ENCODE data around the gene B4GALT1. TPM values are rescaled to one million over a fixed set of nuclear protein-coding genes. Genes with fewer than 3 reads are reported as not detected.

Gene B4GALT1
- total and polyA plus RNA-seq, 2 donors (not counting 1 experiment from before 2014, with no cell fraction given) = 24.1 to 64.8 TPM

DNA sequence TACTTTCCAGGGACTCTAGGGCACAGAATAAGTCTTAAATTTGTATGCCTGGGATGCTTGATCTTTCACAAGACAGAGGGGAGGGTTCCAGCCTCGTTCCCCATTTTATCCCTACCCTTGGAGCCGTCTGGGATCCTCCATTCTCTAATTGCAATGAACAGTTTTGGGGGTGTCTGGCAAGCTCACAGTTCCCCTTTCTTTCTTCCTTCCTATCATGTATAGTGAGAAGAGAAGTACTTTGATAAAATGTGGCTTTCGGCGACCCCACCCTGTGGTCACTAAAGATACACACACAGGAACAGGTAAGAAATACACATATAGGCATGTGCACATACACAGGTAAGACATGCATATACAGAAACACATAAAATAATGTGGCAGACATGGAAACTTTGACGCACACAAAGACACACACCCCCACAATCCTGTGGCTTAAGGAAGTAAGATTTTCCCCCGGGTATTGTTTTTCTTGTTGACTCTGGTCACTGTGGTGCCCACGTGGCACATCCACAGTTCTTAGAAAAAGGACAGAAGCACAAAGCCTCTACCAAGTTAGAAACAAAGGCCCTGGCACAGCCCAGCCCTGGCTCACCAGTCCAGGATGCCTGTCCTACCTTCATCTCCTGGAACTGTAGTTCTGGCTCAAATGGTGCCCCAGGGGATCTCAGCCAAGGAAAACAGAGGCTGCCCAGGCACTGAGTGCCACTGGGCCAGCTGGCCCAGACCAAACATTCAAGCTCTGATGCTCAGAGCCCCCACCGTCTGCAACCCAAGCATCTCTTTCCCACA lies 84.4 kb downstream of the B4GALT1 start:
- no peaks in the 10 kb centered on the region for H4K20me1 ChIP-seq (ENCODE audit: control insufficient read depth, extremely low read depth, insufficient read depth, low read length)
- DNase-seq (ENCODE audit: low read depth in 2 of 2) = peak in 1 of 2 donors; percentile 43
- H3K4me1 ChIP-seq (ENCODE audit: control insufficient read depth, extremely low read depth, insufficient read depth, low read length) = no peaks in the 10 kb centered on the region
- H2AFZ ChIP-seq (ENCODE audit: low read length) = no peak overlapping the region
- H3K27me3 ChIP-seq (ENCODE audit: control insufficient read depth, insufficient read depth, low read length) = no peaks in the 10 kb centered on the region
- H3K79me2 ChIP-seq (ENCODE audit: control insufficient read depth, insufficient read depth, low read length) = no peaks in the 10 kb centered on the region
- H3K4me3 ChIP-seq (replicated peaks in 1 of 4; ENCODE audit: control extremely low read depth in 1 of 4, insufficient read depth in 1 of 4, low read depth in 3 of 4, low read length in 4 of 4) = no peak overlapping the region
- H3K4me2 ChIP-seq (ENCODE audit: extremely low read depth, insufficient read depth, low read length) = no peak overlapping the region
- H3K27ac ChIP-seq (ENCODE audit: insufficient read depth, low read length) = no peak overlapping the region
- H3K9ac ChIP-seq (ENCODE audit: insufficient read depth, low read length) = no peak overlapping the region
- H3K36me3 ChIP-seq (ENCODE audit: control insufficient read depth, insufficient read depth, low read length) = no peaks in the 10 kb centered on the region
- no peaks in the 10 kb centered on the region for H3K9me3 ChIP-seq (ENCODE audit: control insufficient read depth, insufficient read depth, low read depth, low read length)
- TF ChIP-seq EZH2 (IDR thresholded peaks at IDR 0.05; ENCODE audit: low read length, missing control alignments) = no peak
- TF ChIP-seq, protein P1, sequence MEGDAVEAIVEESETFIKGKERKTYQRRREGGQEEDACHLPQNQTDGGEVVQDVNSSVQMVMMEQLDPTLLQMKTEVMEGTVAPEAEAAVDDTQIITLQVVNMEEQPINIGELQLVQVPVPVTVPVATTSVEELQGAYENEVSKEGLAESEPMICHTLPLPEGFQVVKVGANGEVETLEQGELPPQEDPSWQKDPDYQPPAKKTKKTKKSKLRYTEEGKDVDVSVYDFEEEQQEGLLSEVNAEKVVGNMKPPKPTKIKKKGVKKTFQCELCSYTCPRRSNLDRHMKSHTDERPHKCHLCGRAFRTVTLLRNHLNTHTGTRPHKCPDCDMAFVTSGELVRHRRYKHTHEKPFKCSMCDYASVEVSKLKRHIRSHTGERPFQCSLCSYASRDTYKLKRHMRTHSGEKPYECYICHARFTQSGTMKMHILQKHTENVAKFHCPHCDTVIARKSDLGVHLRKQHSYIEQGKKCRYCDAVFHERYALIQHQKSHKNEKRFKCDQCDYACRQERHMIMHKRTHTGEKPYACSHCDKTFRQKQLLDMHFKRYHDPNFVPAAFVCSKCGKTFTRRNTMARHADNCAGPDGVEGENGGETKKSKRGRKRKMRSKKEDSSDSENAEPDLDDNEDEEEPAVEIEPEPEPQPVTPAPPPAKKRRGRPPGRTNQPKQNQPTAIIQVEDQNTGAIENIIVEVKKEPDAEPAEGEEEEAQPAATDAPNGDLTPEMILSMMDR (conservative IDR thresholded peaks at IDR 0.05 in 1 of 2, IDR thresholded peaks at IDR 0.05 in 1 of 2; ENCODE audit: low read depth in 1 of 2, low read length in 2 of 2) = no peak

GRCh38 chr9:33082128-33082527 lies 85.0 kb downstream of the B4GALT1 start:
- Histone ChIP-seq H3K4me3 (replicated peaks in 1 of 4; ENCODE audit: control extremely low read depth in 1 of 4, insufficient read depth in 1 of 4, low read depth in 3 of 4, low read length in 4 of 4) (no peak overlapping the region), H3K9me3 (ENCODE audit: control insufficient read depth, insufficient read depth, low read depth, low read length) (no peaks in the 10 kb centered on the region), H3K4me2 (ENCODE audit: extremely low read depth, insufficient read depth, low read length) (no peak overlapping the region), H3K36me3 (ENCODE audit: control insufficient read depth, insufficient read depth, low read length) (no peaks in the 10 kb centered on the region), H3K9ac (ENCODE audit: insufficient read depth, low read length) (no peak overlapping the region), H3K4me1 (ENCODE audit: control insufficient read depth, extremely low read depth, insufficient read depth, low read length) (no peaks in the 10 kb centered on the region), H3K27me3 (ENCODE audit: control insufficient read depth, insufficient read depth, low read length) (no peaks in the 10 kb centered on the region), H3K79me2 (ENCODE audit: control insufficient read depth, insufficient read depth, low read length) (no peaks in the 10 kb centered on the region), H2AFZ (ENCODE audit: low read length) (no peak overlapping the region), H3K27ac (ENCODE audit: insufficient read depth, low read length) (no peak overlapping the region), H4K20me1 (ENCODE audit: control insufficient read depth, extremely low read depth, insufficient read depth, low read length) (no peaks in the 10 kb centered on the region)
- TF ChIP-seq, protein P1 (conservative IDR thresholded peaks at IDR 0.05 in 1 of 2, IDR thresholded peaks at IDR 0.05 in 1 of 2; ENCODE audit: low read depth in 1 of 2, low read length in 2 of 2) = no peak
- no peak for TF ChIP-seq EZH2 (IDR thresholded peaks at IDR 0.05; ENCODE audit: low read length, missing control alignments)
- DNase-seq (ENCODE audit: low read depth in 2 of 2) = no peak

- Histone ChIP-seq H3K9ac (ENCODE audit: insufficient read depth, low read length) (no peak overlapping the region), H3K79me2 (ENCODE audit: control insufficient read depth, insufficient read depth, low read length) (peaks cover 2% of the 10 kb centered on the region), H3K36me3 (ENCODE audit: control insufficient read depth, insufficient read depth, low read length) (no peaks in the 10 kb centered on the region), H3K9me3 (ENCODE audit: control insufficient read depth, insufficient read depth, low read depth, low read length) (no peaks in the 10 kb centered on the region), H3K4me3 (replicated peaks in 1 of 4; ENCODE audit: control extremely low read depth in 1 of 4, insufficient read depth in 1 of 4, low read depth in 3 of 4, low read length in 4 of 4) (peak overlapping the region in 3 of 4 experiments; percentile 27 to 54 (median 50)), H3K4me1 (ENCODE audit: control insufficient read depth, extremely low read depth, insufficient read depth, low read length) (no peaks in the 10 kb centered on the region), H3K27me3 (ENCODE audit: control insufficient read depth, insufficient read depth, low read length) (no peaks in the 10 kb centered on the region), H3K27ac (ENCODE audit: insufficient read depth, low read length) (no peak overlapping the region), H4K20me1 (ENCODE audit: control insufficient read depth, extremely low read depth, insufficient read depth, low read length) (no peaks in the 10 kb centered on the region), H2AFZ (ENCODE audit: low read length) (peak overlapping the region; percentile 65), H3K4me2 (ENCODE audit: extremely low read depth, insufficient read depth, low read length) (peak overlapping the region; percentile 66)
- TF ChIP-seq, protein P1 (conservative IDR thresholded peaks at IDR 0.05 in 1 of 2, IDR thresholded peaks at IDR 0.05 in 1 of 2; ENCODE audit: low read depth in 1 of 2, low read length in 2 of 2) = peak; percentile 73 to 82
- no peak for TF ChIP-seq EZH2 (IDR thresholded peaks at IDR 0.05; ENCODE audit: low read length, missing control alignments)
- peak; percentile 86 to 93 for DNase-seq (ENCODE audit: low read depth in 2 of 2)
Observed at GRCh38 chr9:33081128-33081851, 85.8 kb downstream of the B4GALT1 start.
